M059J (cell line): ENCODE data around the gene FRMD4A. TPM values are rescaled to one million over a fixed set of nuclear protein-coding genes. Genes with fewer than 3 reads are reported as not detected.
"Not testable (repeated sequence)": the region's sequence is repeated elsewhere in the genome, so short reads cannot be mapped to it uniquely, and the experiment has no call there.

ENCODE experiments used
- DNase-seq: peaks from one replicate; pipeline ENCODE4 v3.0.0-alpha.2; 2012; ENCODE audit warnings: low read depth
- total RNA-seq: library from RNA; depleted of rRNA; stranded (reverse); fragments of >200 nt; shearing (Covaris generic); gene quantifications from 2 replicates; pipeline ENCODE4 v1.2.3, GENCODE V29; 2014

FRMD4A gene
- total RNA-seq, 1 experiment from 2014 or later = 10.8 TPM

- DNase-seq = no peak
Measured at GRCh38 chr10:13722747-13723653, 607.7 kb downstream of the FRMD4A start.

GRCh38 chr10:13721486-13721885, 609.2 kb downstream of the FRMD4A start:
- no peak for DNase-seq

GRCh38 chr10:13720699-13721098, 610.0 kb downstream of the FRMD4A start:
- no peak for DNase-seq

- no peak for DNase-seq
Measured at GRCh38 chr10:13719425-13719824, 611.3 kb downstream of the FRMD4A start.

GRCh38 chr10:13718820-13719219, 611.9 kb downstream of the FRMD4A start:
- DNase-seq = no peak

GRCh38 chr10:13717936-13718772, 612.6 kb downstream of the FRMD4A start:
- DNase-seq = peak; percentile 81

- no peak for DNase-seq
Measured at GRCh38 chr10:13717571-13717935, 613.2 kb downstream of the FRMD4A start.

- peak; percentile 18 for DNase-seq
Measured at GRCh38 chr10:13716081-13717071, 614.3 kb downstream of the FRMD4A start.

GRCh38 chr10:13715596-13715995, 615.1 kb downstream of the FRMD4A start:
- DNase-seq = not testable (repeated sequence)

- DNase-seq = no peak
Measured at GRCh38 chr10:13715100-13715499, 615.6 kb downstream of the FRMD4A start.

- peak; percentile 92 for DNase-seq
Measured at GRCh38 chr10:13712837-13713581, 617.7 kb downstream of the FRMD4A start.

GRCh38 chr10:13712476-13712836, 618.3 kb downstream of the FRMD4A start:
- no peak for DNase-seq

- DNase-seq = no peak
Measured at GRCh38 chr10:13711291-13711690, 619.4 kb downstream of the FRMD4A start.

- no peak for DNase-seq
Measured at GRCh38 chr10:13709931-13710650, 620.6 kb downstream of the FRMD4A start.

GRCh38 chr10:13708256-13708990, 622.3 kb downstream of the FRMD4A start:
- DNase-seq = peak; percentile 62

GRCh38 chr10:13707156-13707881, 623.4 kb downstream of the FRMD4A start:
- no peak for DNase-seq

- no peak for DNase-seq
Measured at GRCh38 chr10:13706604-13707003, 624.1 kb downstream of the FRMD4A start.

GRCh38 chr10:13706175-13706574, 624.5 kb downstream of the FRMD4A start:
- DNase-seq = no peak
